ENCODE data around the gene SLC22A12.

DNA sequence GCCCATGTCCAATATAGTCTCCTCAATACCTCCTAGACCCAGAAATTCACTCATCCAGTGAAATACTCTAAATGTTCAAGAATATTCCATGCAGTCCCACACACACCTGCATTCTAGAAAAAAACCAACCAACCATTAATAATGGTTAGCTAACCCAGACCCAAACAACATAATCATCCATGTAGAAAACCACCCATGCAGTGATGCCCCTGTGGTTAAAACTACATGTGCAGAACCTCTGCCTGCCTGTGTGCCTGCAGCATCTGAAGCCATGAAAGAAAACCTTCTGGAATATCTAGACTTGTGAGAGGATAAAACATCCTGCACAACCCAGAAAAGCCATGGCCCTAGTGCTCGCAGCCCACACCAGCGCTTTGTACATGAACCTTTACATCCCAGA, 47.8 kb downstream of the SLC22A12 start:
- TF ChIP-seq CTCF (IDR thresholded peaks at IDR 0.05), result no peak
- TF ChIP-seq POLR2A (IDR thresholded peaks at IDR 0.05), result no peak
- no peak for TF ChIP-seq POLR2AphosphoS5 (IDR thresholded peaks at IDR 0.05)
- TF ChIP-seq EP300 (IDR thresholded peaks at IDR 0.05; ENCODE audit: low read depth), result no peak

All from transverse colon (tissue), 4 donors.